ENCODE results near the gene POP7. TPM values are rescaled to one million over a fixed set of nuclear protein-coding genes. Genes with fewer than 3 reads are reported as not detected.

Gene POP7
- total RNA-seq, 1 experiment from 2014 or later: 52.3 TPM

- Histone ChIP-seq H3K9me3 (ENCODE audit: control insufficient read depth, insufficient read depth, low read depth, low read length) (no peaks in the 10 kb centered on the region), H3K27ac (ENCODE audit: low read length) (no peak overlapping the region), H3K4me1 (ENCODE audit: control insufficient read depth, insufficient read depth, low read length) (no peaks in the 10 kb centered on the region), H3K36me3 (ENCODE audit: control insufficient read depth, insufficient read depth, low read length) (no peaks in the 10 kb centered on the region), H3K27me3 (ENCODE audit: control insufficient read depth, insufficient read depth, low read length) (no peaks in the 10 kb centered on the region), H3K4me3 (ENCODE audit: low read depth in 2 of 2, low read length in 2 of 2) (no peak overlapping the region)
- in situ Hi-C loops (cut with HindIII; ENCODE audit: low pct_unique_long_range_greater_than_20kb, low sequenced_read_pairs): no loop called here
- ChIA-PET POLR2A (interaction anchor here (0.7 kb wide), 1 partner anchor 75 kb away, joined by 3 read pairs; no protein-coding TSS in a partner anchor), CTCF (interaction anchor here (0.5 to 1.5 kb wide), 3 partner anchors 27 to 251 kb away, joined by 3 to 4 read pairs (median 4); no protein-coding TSS in a partner anchor)
- no peak for ATAC-seq
- intact Hi-C loops (cut with micrococcal nuclease; ENCODE audit: unreplicated experiment): no loop called here
- BruUV-seq (replicated peaks): no TSS peak
- no peak for TF ChIP-seq REST (IDR thresholded peaks at IDR 0.05; ENCODE audit: insufficient read depth in 1 of 2, low read depth in 2 of 2, low read length in 1 of 2)
- no peak for TF ChIP-seq SIN3A (IDR thresholded peaks at IDR 0.05; ENCODE audit: borderline replicate concordance, insufficient read depth, low read depth, low read length)
- TF ChIP-seq POLR2AphosphoS5 (IDR thresholded peaks at IDR 0.05; ENCODE audit: low read depth, low read length): no peak
- TF ChIP-seq CTCF (IDR thresholded peaks at IDR 0.05): no peak
- no peak for TF ChIP-seq TCF7L2 (IDR thresholded peaks at IDR 0.05; ENCODE audit: low read depth, low read length)
- no peak for DNase-seq (ENCODE audit: low read depth, low spot score)
These were observed 26.2 kb downstream of the POP7 start for GRCh38 chr7:100731937-100732636.

DNA sequence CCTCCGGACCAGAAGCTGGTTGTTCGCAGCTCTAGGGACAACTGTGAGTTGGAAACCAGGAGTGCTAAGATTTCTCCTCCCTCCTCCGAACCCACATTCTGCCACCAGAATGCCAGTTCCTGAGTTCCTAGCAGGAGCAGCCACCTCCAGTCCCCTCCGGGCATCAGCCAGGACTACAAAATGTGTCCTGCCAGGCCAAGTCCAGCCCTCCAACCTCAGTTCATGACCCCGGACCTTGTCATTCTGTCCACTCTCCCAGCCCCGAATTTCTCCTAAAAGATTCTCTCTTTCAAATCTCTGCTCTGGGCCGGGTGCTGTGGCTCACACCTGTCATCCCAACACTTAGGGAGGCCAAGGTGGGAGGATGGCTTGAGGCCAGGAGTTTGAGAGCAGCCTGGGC lies 29.8 kb downstream of the POP7 start:
- intact Hi-C loops (cut with micrococcal nuclease; ENCODE audit: unreplicated experiment) (no loop called here), in situ Hi-C loops (cut with HindIII; ENCODE audit: low pct_unique_long_range_greater_than_20kb, low sequenced_read_pairs) (no loop called here)
- Histone ChIP-seq H3K27me3 (ENCODE audit: control insufficient read depth, insufficient read depth, low read length) (no peaks in the 10 kb centered on the region), H3K9me3 (ENCODE audit: control insufficient read depth, insufficient read depth, low read depth, low read length) (no peaks in the 10 kb centered on the region), H3K4me3 (ENCODE audit: low read depth in 2 of 2, low read length in 2 of 2) (no peak overlapping the region), H3K36me3 (ENCODE audit: control insufficient read depth, insufficient read depth, low read length) (no peaks in the 10 kb centered on the region), H3K4me1 (ENCODE audit: control insufficient read depth, insufficient read depth, low read length) (no peaks in the 10 kb centered on the region), H3K27ac (ENCODE audit: low read length) (no peak overlapping the region)
- ChIA-PET CTCF (no interaction called here), POLR2A (no interaction called here)
- ATAC-seq (no peak), DNase-seq (ENCODE audit: low read depth, low spot score) (no peak)
- no peak for TF ChIP-seq REST (IDR thresholded peaks at IDR 0.05; ENCODE audit: insufficient read depth in 1 of 2, low read depth in 2 of 2, low read length in 1 of 2)
- TF ChIP-seq SIN3A (IDR thresholded peaks at IDR 0.05; ENCODE audit: borderline replicate concordance, insufficient read depth, low read depth, low read length): no peak
- no peak for TF ChIP-seq CTCF (IDR thresholded peaks at IDR 0.05)
- no peak for TF ChIP-seq POLR2AphosphoS5 (IDR thresholded peaks at IDR 0.05; ENCODE audit: low read depth, low read length)
- no peak for TF ChIP-seq TCF7L2 (IDR thresholded peaks at IDR 0.05; ENCODE audit: low read depth, low read length)
- BruUV-seq (replicated peaks): no TSS peak
